NCI-H82 treated with DMSO at 0.1 percent for 48 hours (cell line): ENCODE results near the gene GMPR.

ENCODE experiments used
- DNase-seq: peaks from one replicate; lab custom pipeline; 2025; ENCODE audit not compliant: unreplicated experiment; lab: John Stamatoyannopoulos, UW

GMPR gene

GRCh38 chr6:16270178-16270794, 31.9 kb downstream of the GMPR start:
- DNase-seq, result peak; percentile 20

GRCh38 chr6:16271428-16271827, 33.0 kb downstream of the GMPR start:
- no peak for DNase-seq

- DNase-seq, result no peak
Measured at GRCh38 chr6:16272201-16272600, 33.8 kb downstream of the GMPR start.

GRCh38 chr6:16273256-16273655, 34.9 kb downstream of the GMPR start:
- no peak for DNase-seq

GRCh38 chr6:16274483-16274882, 36.1 kb downstream of the GMPR start:
- no peak for DNase-seq

- no peak for DNase-seq
Measured at GRCh38 chr6:16274885-16275589, 36.6 kb downstream of the GMPR start.

- DNase-seq, result peak; percentile 56
Measured at GRCh38 chr6:16277101-16277981, 39.0 kb downstream of the GMPR start.

GRCh38 chr6:16278048-16278724, 39.8 kb downstream of the GMPR start:
- no peak for DNase-seq

- DNase-seq, result no peak
Measured at GRCh38 chr6:16278750-16279149, 40.4 kb downstream of the GMPR start.

- no peak for DNase-seq
Measured at GRCh38 chr6:16279243-16279642, 40.9 kb downstream of the GMPR start.

- no peak for DNase-seq
Measured at GRCh38 chr6:16282370-16282769, 44.0 kb downstream of the GMPR start.

- DNase-seq, result no peak
Measured at GRCh38 chr6:16284472-16284871, 46.1 kb downstream of the GMPR start.

- DNase-seq, result no peak
Measured at GRCh38 chr6:16285467-16286150, 47.2 kb downstream of the GMPR start.

GRCh38 chr6:16286151-16286522, 47.8 kb downstream of the GMPR start:
- DNase-seq, result peak; percentile 8

- DNase-seq, result no peak
Measured at GRCh38 chr6:16288163-16288562, 49.8 kb downstream of the GMPR start.

GRCh38 chr6:16291739-16292138, 53.4 kb downstream of the GMPR start:
- no peak for DNase-seq

GRCh38 chr6:16292432-16292831, 54.0 kb downstream of the GMPR start:
- DNase-seq, result no peak

GRCh38 chr6:16292942-16293341, 54.6 kb downstream of the GMPR start:
- no peak for DNase-seq

- no peak for DNase-seq
Measured at GRCh38 chr6:16294371-16294770, 56.0 kb downstream of the GMPR start.

GRCh38 chr6:16295060-16295459, 56.7 kb downstream of the GMPR start:
- DNase-seq, result no peak

GRCh38 chr6:16295471-16295870, 57.1 kb downstream of the GMPR start:
- no peak for DNase-seq
